SK-N-SH (cell line): ENCODE results near the gene HS3ST1. TPM values are rescaled to one million over a fixed set of nuclear protein-coding genes. Genes with fewer than 3 reads are reported as not detected.

Experiments used
- CTCF ChIA-PET: fragments of 300-600, 350-600 bp; formaldehyde crosslinking; extraction: SDS; loops from one replicate; lab custom pipeline; 2021; lab: Yijun Ruan, JAX
- POLR2A ChIA-PET: fragments of 350-600 bp; sonication (Branson Sonifier 250); formaldehyde crosslinking; extraction: SDS; loops from one replicate; lab custom pipeline; 2020; ENCODE audit warnings: antibody characterized with exemption, inconsistent platforms; lab: Yijun Ruan, JAX
- DNase-seq: peaks from one replicate; pipeline ENCODE4 v3.0.0; 2012
- H2AFZ ChIP-seq: fragments of 200-600 bp; sonication (generic); 2 replicates; pipeline ENCODE4 v1.8.1; 2016; ENCODE audit warnings: antibody characterized with exemption, mild to moderate bottlenecking, low read depth
- H3F3A ChIP-seq: fragments of 200-600 bp; sonication (generic); replicated peaks from 2 replicates; pipeline ENCODE3; 2016; ENCODE audit warnings: antibody characterized with exemption, mild to moderate bottlenecking; ENCODE audit not compliant: insufficient read depth
- H3K27ac ChIP-seq, 2 experiments: fragments of 200-500 bp in 1 of 2; fragments of 200-600 bp in 1 of 2; sonication (Bioruptor generic) in 1 of 2; sonication (generic), shearing (Covaris generic) in 1 of 2; 2 replicates each; pipeline versions ENCODE4 v1.5.1 to v1.6.1; 2014 to 2016; ENCODE audit warnings: low read depth in 2 of 2, inconsistent platforms in 1 of 2, low read length in 1 of 2, mild to moderate bottlenecking in 1 of 2, mixed read lengths in 1 of 2
- H3K27me3 ChIP-seq: fragments of 200-600 bp; sonication (generic), shearing (Covaris generic); 2 replicates; pipeline ENCODE4 v1.6.1; 2016; ENCODE audit warnings: mixed run types; ENCODE audit not compliant: insufficient read depth
- H3K36me3 ChIP-seq, 2 experiments: fragments of 200-500 bp in 1 of 2; fragments of 200-600 bp in 1 of 2; sonication (Bioruptor generic) in 1 of 2; sonication (generic) in 1 of 2; replicated peaks in 1 of 2; 2 replicates each; pipeline versions ENCODE3 to v1.5.1; 2014 to 2016; ENCODE audit warnings: low read length in 1 of 2, mild to moderate bottlenecking in 1 of 2; ENCODE audit not compliant: insufficient read depth in 2 of 2, control insufficient read depth in 1 of 2
- H3K4me1 ChIP-seq, 2 experiments: fragments of 200-500 bp in 1 of 2; fragments of 200-600 bp in 1 of 2; sonication (Bioruptor generic) in 1 of 2; sonication (generic), shearing (Covaris generic) in 1 of 2; 2 replicates each; pipeline versions ENCODE4 v1.5.1 to v1.6.1; 2014 to 2016; ENCODE audit warnings: low read depth in 1 of 2, low read length in 1 of 2, mixed run types in 1 of 2; ENCODE audit not compliant: insufficient read depth in 2 of 2, control insufficient read depth in 1 of 2
- H3K4me2 ChIP-seq: fragments of 200-600 bp; sonication (generic), shearing (Covaris generic); 2 replicates; pipeline ENCODE4 v1.6.1; 2017; ENCODE audit warnings: mixed run types
- H3K4me3 ChIP-seq, 2 experiments: fragments of 200-500 bp in 1 of 2; fragments of 200-600 bp in 1 of 2; sonication (Bioruptor generic) in 1 of 2; sonication (generic), shearing (Covaris generic) in 1 of 2; 2 replicates each; pipeline versions ENCODE4 v1.5.1 to v1.8.1; 2014 to 2016; ENCODE audit warnings: low read depth in 2 of 2, inconsistent platforms in 1 of 2, low read length in 1 of 2, mild to moderate bottlenecking in 1 of 2, mixed read lengths in 1 of 2, moderate library complexity in 1 of 2
- H3K79me2 ChIP-seq: fragments of 200-600 bp; sonication (generic); 2 replicates; pipeline ENCODE4 v1.8.1; 2017; ENCODE audit warnings: mild to moderate bottlenecking; ENCODE audit not compliant: insufficient read depth
- H3K9ac ChIP-seq: fragments of 200-600 bp; sonication (generic); 2 replicates; pipeline ENCODE4 v1.6.1; 2017; ENCODE audit warnings: mixed run types
- H3K9me2 ChIP-seq: fragments of 200-600 bp; sonication (generic); 2 replicates; pipeline ENCODE4 v1.6.1; 2017; ENCODE audit warnings: mixed run types
- H3K9me3 ChIP-seq: fragments of 200-600 bp; sonication (generic); 2 replicates; pipeline ENCODE4 v1.6.1; 2017; ENCODE audit warnings: mixed run types, mild to moderate bottlenecking, moderate library complexity
- H4K20me1 ChIP-seq: fragments of 200-600 bp; sonication (generic); 2 replicates; pipeline ENCODE4 v1.6.1; 2017; ENCODE audit warnings: mild to moderate bottlenecking, mixed run types; ENCODE audit not compliant: insufficient read depth
- ELF1 ChIP-seq: IDR thresholded peaks from 2 replicates; pipeline ENCODE4 v1.4.0; 2012
- EP300 ChIP-seq, 2 experiments: IDR thresholded peaks; 2 replicates each; pipeline versions ENCODE4 v1.4.0 to v1.6.1; 2012; ENCODE audit warnings: borderline replicate concordance in 1 of 2, low read depth in 1 of 2, low read length in 1 of 2
- EZH2phosphoT487 ChIP-seq: fragments of 200-600 bp; sonication (generic); IDR thresholded peaks from 2 replicates; pipeline ENCODE4 v1.6.1; 2017; ENCODE audit warnings: low read depth, mixed run types, mild to moderate bottlenecking, antibody characterized with exemption, moderate library complexity, borderline replicate concordance
- GATA2 ChIP-seq: sonication (generic); formaldehyde crosslinking; IDR thresholded peaks from 2 replicates; pipeline ENCODE4 v1.5.0; 2020; ENCODE audit warnings: mild to moderate bottlenecking, missing genetic modification reagents
- JUND ChIP-seq: IDR thresholded peaks from 2 replicates; pipeline ENCODE4 v1.4.0; 2012
- MAX ChIP-seq: IDR thresholded peaks from 2 replicates; pipeline ENCODE4 v1.4.0; 2012; ENCODE audit warnings: low read depth
- NFIC ChIP-seq: IDR thresholded peaks from 2 replicates; pipeline ENCODE4 v1.4.0; 2012; ENCODE audit warnings: borderline replicate concordance
- PBX3 ChIP-seq: IDR thresholded peaks from 2 replicates; pipeline ENCODE4; 2012
- POLR2AphosphoS5 ChIP-seq: IDR thresholded peaks from 2 replicates; pipeline ENCODE4 v1.6.1; 2012; ENCODE audit warnings: low read depth, low read length
- REST ChIP-seq: IDR thresholded peaks from 2 replicates; pipeline ENCODE4 v1.6.1; 2012; ENCODE audit warnings: mild to moderate bottlenecking, low read depth, low read length, moderate library complexity
- RFX5 ChIP-seq: IDR thresholded peaks from 2 replicates; pipeline ENCODE4 v1.6.1; 2012; ENCODE audit warnings: mild to moderate bottlenecking, improper control_type of control experiment, low read length
- RXRA ChIP-seq: IDR thresholded peaks from 2 replicates; pipeline ENCODE4 v1.4.0; 2012; ENCODE audit warnings: low read depth, mild to moderate bottlenecking, borderline replicate concordance
- SIN3A ChIP-seq: IDR thresholded peaks from 2 replicates; pipeline ENCODE4 v1.6.1; 2012; ENCODE audit warnings: low read depth, mild to moderate bottlenecking, low read length, moderate library complexity, borderline replicate concordance
- TAF1 ChIP-seq: IDR thresholded peaks from 2 replicates; pipeline ENCODE4 v1.6.1; 2012; ENCODE audit warnings: low read depth, mild to moderate bottlenecking, low read length, moderate library complexity, borderline replicate concordance
- TCF12 ChIP-seq: IDR thresholded peaks from 2 replicates; pipeline ENCODE4 v1.4.0; 2012
- TEAD4 ChIP-seq: IDR thresholded peaks from 2 replicates; pipeline ENCODE4 v1.4.0; 2012; ENCODE audit warnings: mild to moderate bottlenecking, borderline replicate concordance; ENCODE audit not compliant: insufficient read depth
- USF1 ChIP-seq: IDR thresholded peaks from 2 replicates; pipeline ENCODE4 v1.4.0; 2012; ENCODE audit warnings: low read depth, borderline replicate concordance
- YY1 ChIP-seq: IDR thresholded peaks from 2 replicates; pipeline ENCODE4 v1.4.0; 2012; ENCODE audit warnings: low read depth, mild to moderate bottlenecking
- ZBTB33 ChIP-seq: IDR thresholded peaks from 2 replicates; pipeline ENCODE4 v1.4.0; 2012; ENCODE audit warnings: low read depth, borderline replicate concordance
- WGBS: methylation state at CpG from one replicate; pipeline ENCODE4 v1.1.6; 2017; ENCODE audit warnings: low lambda C conversion rate; 5-methylcytosine and 5-hydroxymethylcytosine counted together
- polyA plus RNA-seq, 3 experiments: library from polyadenylated mRNA; depleted of rRNA; stranded (reverse); fragments of >200 nt; gene quantifications; 2 replicates each; pipeline ENCODE4 v1.2.3, GENCODE V29; 2012

The HS3ST1 gene
- polyA plus RNA-seq, 1 of the 3 experiments (the other 2 are of a cell fraction) = not detected

- ChIA-PET POLR2A (no interaction called here), CTCF (no interaction called here)
- H3K79me2 ChIP-seq = no peaks in the 10 kb centered on the region
- H3K9me3 ChIP-seq = no peaks in the 10 kb centered on the region
- no peak overlapping the region for H3K9ac ChIP-seq
- H2AFZ ChIP-seq = no peak overlapping the region
- TF ChIP-seq JUND = no peak
- TF ChIP-seq REST = no peak
- TF ChIP-seq POLR2AphosphoS5 = no peak
- TF ChIP-seq TCF12 = no peak
- no peaks in the 10 kb centered on the region for H3K4me1 ChIP-seq
- 5% methylated on average over 3 of the region's 3 CpGs for WGBS
- H3K4me2 ChIP-seq = no peak overlapping the region
- H4K20me1 ChIP-seq = no peaks in the 10 kb centered on the region
- no peaks in the 10 kb centered on the region for H3K27me3 ChIP-seq
- DNase-seq = no peak
- H3K36me3 ChIP-seq = no peaks in the 10 kb centered on the region
- no peaks in the 10 kb centered on the region for H3K9me2 ChIP-seq
- H3K4me3 ChIP-seq = no peak overlapping the region
- no peak overlapping the region for H3K27ac ChIP-seq
- H3F3A ChIP-seq = no peaks in the 10 kb centered on the region
Measured at GRCh38 chr4:11402192-11402591, 26.5 kb downstream of the HS3ST1 start.

- WGBS = 77% methylated on average over 5 of the region's 42 CpGs
- ChIA-PET CTCF (no interaction called here), POLR2A (no interaction called here)
- Histone ChIP-seq H3K79me2 (no peaks in the 10 kb centered on the region), H2AFZ (no peak overlapping the region), H3K27ac (no peak overlapping the region), H3K27me3 (no peaks in the 10 kb centered on the region), H3F3A (no peaks in the 10 kb centered on the region), H3K4me1 (no peaks in the 10 kb centered on the region), H3K4me3 (no peak overlapping the region), H3K9me2 (no peaks in the 10 kb centered on the region), H4K20me1 (no peaks in the 10 kb centered on the region), H3K36me3 (no peaks in the 10 kb centered on the region), H3K9me3 (no peaks in the 10 kb centered on the region), H3K9ac (no peak overlapping the region), H3K4me2 (no peak overlapping the region)
- TF ChIP-seq RXRA (no peak), SIN3A (no peak), TEAD4 (no peak), TAF1 (no peak), PBX3 (no peak), RFX5 (no peak), NFIC (no peak), TCF12 (no peak), ELF1 (no peak), YY1 (no peak), EZH2phosphoT487 (no peak), USF1 (no peak), EP300 (IDR thresholded peaks at IDR 0.05; ENCODE audit: borderline replicate concordance in 1 of 2, low read depth in 1 of 2, low read length in 1 of 2) (no peak), ZBTB33 (no peak), MAX (no peak), GATA2 (CRISPR knock-in tag) (no peak)
- no peak for DNase-seq
Measured at GRCh38 chr4:11399461-11399971, 29.2 kb downstream of the HS3ST1 start.
